D341Med (cell line): ENCODE results near the gene ABCD2.
"Not testable (repeated sequence)": the region's sequence is repeated elsewhere in the genome, so short reads cannot be mapped to it uniquely, and the experiment has no call there.

Source experiments
- DNase-seq: peaks from one replicate; pipeline ENCODE4 v3.0.0; 2012; ENCODE audit warnings: low spot score

ABCD2 gene

DNA sequence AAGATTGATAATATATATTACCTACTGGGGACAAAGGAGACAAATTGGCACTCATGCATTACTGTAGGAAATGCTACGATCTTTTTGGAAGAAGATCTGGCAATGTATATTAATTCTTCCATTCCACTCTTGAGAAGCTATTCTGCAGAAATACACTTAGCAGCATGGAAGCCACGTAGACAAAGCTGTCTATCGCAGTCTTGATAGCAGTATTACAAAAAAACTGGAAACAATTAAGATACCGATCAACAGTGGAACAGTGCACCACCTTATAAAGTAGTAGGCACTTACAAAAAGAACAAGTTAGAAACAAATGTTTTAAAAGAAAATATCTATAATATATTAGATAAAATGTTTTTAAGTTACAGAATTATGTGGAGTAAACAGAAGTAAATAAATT, 87.2 kb downstream of the ABCD2 start:
- DNase-seq = no peak

DNA sequence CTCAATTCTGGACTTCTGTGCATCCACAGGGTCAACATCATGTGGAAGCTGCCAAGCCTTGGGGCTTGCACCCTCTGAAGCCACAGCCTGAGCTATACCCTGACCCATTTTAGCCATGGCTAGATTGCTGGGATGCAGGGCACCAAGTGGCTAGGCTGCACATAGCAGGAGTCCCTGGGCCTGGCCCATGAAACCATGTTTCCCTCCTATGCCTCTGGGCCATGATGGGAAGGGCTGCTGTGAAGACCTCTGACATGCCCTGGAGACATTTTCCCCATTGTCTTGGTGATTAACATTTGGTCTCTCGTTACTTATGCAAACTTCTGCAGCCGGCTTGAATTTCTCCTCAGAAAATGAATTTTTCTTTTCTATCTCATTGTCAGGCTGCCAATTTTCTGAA, 92.6 kb downstream of the ABCD2 start:
- no peak for DNase-seq

DNA sequence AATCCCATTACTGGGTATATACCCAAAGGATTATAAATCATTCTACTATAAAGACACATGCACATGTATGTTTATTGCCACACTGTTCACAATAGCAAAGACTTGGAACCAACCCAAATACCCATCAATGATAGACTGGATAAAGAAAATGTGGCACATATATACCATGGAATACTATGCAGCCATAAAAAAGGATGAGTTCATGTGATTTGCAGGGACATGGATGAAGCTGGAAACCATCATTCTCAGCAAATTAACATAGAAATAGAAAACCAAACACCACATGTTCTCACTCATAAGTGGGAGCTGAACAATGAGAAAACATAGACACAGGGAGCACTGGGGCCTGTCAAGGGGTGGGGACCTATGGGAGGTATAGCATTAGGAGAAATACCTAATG, 97.4 kb downstream of the ABCD2 start:
- DNase-seq = not testable (repeated sequence)

DNA sequence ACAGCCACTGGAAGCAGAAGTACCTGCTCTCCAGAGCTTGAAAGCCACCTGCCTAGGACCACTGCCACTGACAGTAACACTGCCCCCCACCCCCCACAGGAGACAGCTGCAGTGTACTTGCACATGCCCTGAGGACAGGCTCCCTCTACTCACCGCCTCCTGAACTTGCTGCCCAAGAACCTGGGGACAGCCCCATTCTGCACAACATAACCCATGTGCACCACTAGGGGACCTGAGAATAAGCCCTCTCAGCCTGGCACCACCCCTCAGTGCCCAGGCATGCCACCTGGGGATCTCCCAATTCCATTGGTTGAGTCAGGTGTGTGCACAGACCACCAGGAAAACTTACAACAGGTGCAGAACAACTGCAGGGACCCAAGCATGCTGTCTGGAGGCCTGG, 109.6 kb downstream of the ABCD2 start:
- no peak for DNase-seq

DNA sequence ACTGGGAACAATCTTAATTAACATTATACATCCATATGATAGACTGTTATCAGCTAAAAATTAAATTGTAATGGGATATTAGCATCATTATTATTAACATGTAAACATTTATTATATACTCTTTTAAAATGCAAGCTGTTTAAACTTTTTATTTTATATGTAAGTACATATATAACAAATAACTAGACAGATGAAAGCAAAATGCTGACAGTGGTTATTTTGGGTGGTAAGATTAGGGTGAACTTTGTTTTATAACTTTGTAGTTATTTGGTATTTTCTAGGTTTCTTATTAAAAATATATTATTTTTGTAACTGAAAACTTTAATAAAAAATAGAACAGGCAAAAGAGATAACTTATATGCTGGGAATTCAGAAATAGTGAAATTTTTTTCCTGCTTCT, 114.0 kb downstream of the ABCD2 start:
- no peak for DNase-seq

DNA sequence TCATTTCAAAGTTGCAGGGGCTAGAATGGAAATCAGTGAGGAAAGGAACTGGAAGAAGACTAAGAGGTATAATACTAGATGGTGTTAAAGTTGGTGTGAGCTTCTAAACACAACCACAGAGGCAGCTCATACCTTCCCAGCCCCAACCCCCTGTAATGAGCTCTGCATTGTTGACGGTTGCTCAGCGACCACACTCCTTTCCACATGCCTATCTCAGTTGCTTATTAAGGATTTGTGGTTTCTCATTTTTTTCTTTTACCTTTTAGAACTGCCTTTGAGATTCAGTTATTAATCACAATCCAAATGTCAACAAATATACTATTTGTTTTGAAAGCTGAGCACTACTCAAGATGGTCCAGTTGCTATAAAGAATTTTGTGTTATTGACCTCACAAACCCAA, 114.6 kb downstream of the ABCD2 start:
- DNase-seq = no peak

DNA sequence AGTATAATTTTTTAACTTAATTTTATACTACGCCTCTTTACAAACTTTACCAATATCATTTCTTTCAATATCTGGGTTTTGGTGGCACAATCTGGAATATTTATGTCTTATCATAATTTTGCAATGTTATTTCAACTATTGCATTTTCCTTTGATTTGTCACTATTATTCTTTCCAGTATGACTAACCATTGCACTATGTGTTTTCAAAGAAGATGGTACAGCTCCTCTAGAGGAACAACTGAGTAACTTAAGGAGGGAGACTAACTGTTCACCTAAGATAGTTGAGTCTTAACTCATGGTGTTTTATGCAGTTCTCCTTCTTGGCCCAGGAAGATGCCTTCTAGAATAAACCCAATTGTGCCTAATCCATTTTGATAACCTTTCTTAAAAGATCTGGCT, 116.2 kb downstream of the ABCD2 start:
- DNase-seq = no peak

DNA sequence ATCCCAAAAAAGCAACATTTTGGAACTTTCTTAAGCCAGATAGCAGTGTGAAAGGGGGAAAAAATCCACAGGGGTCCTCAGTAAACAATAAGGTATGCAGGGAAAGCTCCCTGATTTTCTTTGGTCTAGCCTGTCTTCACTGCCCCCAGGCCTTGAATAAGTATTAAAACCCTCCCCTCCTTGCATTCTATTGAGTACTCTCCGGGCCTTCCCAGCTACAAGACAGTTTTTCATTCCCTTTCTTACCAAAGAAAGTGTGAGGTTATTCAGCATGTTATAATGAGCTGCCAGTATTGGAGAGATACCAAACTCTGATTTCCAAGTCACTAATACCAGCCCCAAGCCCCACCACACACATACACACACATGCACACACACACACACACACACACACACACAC, 116.9 kb downstream of the ABCD2 start:
- DNase-seq = no peak
